Measurements from ENCODE around the gene RAD50.

- TF ChIP-seq POLR2A (IDR thresholded peaks at IDR 0.05; ENCODE audit: low read depth, low read length), result no peak
- no peak for TF ChIP-seq MAFK (IDR thresholded peaks at IDR 0.05; ENCODE audit: low read depth, low read length)
- no peak for TF ChIP-seq CTCF (conservative IDR thresholded peaks at IDR 0.05; ENCODE audit: low read depth, low read length)
- no peak for TF ChIP-seq RCOR1 (IDR thresholded peaks at IDR 0.05; ENCODE audit: insufficient replicate concordance, low read length)
- TF ChIP-seq MXI1 (IDR thresholded peaks at IDR 0.05; ENCODE audit: borderline replicate concordance, low read depth, low read length), result no peak
- no peak for TF ChIP-seq CHD1 (IDR thresholded peaks at IDR 0.05; ENCODE audit: low read depth, low read length)
Measured at GRCh38 chr5:132635873-132636272, 79.1 kb downstream of the RAD50 start.

Measured in IMR-90 (cell line).